Measurements from ENCODE around the gene NRP2.

Gene NRP2

DNA sequence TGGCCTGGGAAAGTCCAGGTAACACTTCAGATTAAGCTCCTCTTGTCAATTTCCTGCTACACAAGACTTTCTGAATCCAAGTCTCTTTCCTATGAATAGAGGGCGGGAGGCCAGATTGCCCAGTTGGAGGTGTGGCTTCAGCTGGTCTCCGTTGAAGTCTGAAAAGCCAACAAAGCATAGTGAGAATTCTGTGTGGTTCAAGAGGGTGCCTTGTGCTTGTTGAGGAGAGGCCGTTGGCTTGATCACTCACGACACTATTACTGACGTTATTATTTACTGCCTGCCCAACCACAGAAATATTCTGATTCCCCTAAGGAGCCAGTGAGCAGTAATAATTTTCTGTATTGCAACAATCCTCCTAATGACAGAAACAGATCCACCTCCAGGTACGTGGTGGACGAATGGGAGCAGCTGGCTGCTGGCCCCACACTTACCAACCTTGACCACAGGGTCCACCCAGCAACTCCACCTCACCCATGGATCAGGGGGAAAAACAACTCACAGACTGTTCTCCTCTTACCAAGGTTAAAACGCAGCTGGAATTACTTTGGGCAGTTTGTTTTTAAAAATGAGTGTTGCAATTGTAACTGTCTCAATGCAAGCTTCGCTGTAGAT, 21.9 kb downstream of the NRP2 start:
- TF ChIP-seq, protein P1, sequence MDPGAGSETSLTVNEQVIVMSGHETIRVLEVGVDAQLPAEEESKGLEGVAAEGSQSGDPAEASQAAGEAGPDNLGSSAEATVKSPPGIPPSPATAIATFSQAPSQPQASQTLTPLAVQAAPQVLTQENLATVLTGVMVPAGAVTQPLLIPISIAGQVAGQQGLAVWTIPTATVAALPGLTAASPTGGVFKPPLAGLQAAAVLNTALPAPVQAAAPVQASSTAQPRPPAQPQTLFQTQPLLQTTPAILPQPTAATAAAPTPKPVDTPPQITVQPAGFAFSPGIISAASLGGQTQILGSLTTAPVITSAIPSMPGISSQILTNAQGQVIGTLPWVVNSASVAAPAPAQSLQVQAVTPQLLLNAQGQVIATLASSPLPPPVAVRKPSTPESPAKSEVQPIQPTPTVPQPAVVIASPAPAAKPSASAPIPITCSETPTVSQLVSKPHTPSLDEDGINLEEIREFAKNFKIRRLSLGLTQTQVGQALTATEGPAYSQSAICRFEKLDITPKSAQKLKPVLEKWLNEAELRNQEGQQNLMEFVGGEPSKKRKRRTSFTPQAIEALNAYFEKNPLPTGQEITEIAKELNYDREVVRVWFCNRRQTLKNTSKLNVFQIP (CRISPR knock-in tag; IDR thresholded peaks at IDR 0.05; ENCODE audit: borderline replicate concordance, low read depth): no peak
- TF ChIP-seq ESRRG (CRISPR knock-in tag; IDR thresholded peaks at IDR 0.05): no peak
- TF ChIP-seq ISL1 (CRISPR knock-in tag; IDR thresholded peaks at IDR 0.05): no peak
- TF ChIP-seq SNAI2 (CRISPR knock-in tag; IDR thresholded peaks at IDR 0.05): no peak
- no peak for TF ChIP-seq RARB (CRISPR knock-in tag; IDR thresholded peaks at IDR 0.05)
- no peak for TF ChIP-seq ZC3H10 (CRISPR knock-in tag; IDR thresholded peaks at IDR 0.05)
- no peak for TF ChIP-seq ZFP30 (CRISPR knock-in tag; IDR thresholded peaks at IDR 0.05)
- TF ChIP-seq ZFP3 (CRISPR knock-in tag; IDR thresholded peaks at IDR 0.05): no peak
- TF ChIP-seq CREB5 (CRISPR knock-in tag; IDR thresholded peaks at IDR 0.05; ENCODE audit: low read depth): no peak
- no peak for TF ChIP-seq ZNF565 (CRISPR knock-in tag; conservative IDR thresholded peaks at IDR 0.05; ENCODE audit: low read depth)
- no peak for TF ChIP-seq PPARA (CRISPR knock-in tag; IDR thresholded peaks at IDR 0.05; ENCODE audit: borderline replicate concordance)
- TF ChIP-seq OSR1 (CRISPR knock-in tag; IDR thresholded peaks at IDR 0.05): no peak
- TF ChIP-seq CSDC2 (CRISPR knock-in tag; IDR thresholded peaks at IDR 0.05): no peak
- no peak for TF ChIP-seq ZNF70 (CRISPR knock-in tag; IDR thresholded peaks at IDR 0.05)
- no peak for ATAC-seq

DNA sequence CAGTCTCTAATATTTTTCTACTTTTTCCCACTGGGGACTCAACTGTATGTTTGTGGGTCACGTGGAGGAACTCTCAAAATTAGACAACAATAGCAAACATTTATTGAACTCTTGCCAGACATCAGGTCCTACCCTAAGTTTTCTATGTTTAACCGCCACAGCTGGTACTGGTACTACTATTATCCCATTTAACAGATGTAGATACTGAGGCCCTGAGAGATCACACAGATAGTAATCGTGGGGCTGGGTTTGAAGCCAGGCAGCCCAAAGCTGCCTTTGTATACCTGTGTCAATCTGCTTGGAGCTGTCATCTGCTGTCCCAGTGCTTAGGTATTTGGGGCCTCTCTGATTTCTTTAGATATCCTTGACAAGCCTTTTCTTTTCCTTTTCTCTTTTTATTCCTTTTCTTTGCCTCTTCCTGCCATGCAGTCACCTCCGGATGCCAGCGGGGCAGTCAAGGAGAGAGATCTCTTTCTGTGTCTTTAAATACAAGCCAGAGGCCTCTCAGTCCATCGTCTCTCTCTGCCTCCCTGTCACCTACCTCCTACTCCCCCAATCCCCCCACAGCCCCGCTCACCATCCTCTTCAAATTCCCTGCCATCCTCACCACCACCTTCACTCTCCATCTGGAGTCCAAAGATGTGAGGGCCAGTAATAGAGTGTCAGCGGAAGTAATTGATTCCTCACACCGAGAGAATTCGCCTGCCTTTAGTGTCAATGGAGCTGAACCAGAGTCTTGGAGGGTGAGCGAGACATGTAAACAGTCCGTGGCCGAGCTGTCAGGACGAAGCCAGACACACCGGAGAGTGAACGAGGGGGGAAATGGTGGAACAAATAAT, 23.4 kb downstream of the NRP2 start:
- TF ChIP-seq ZC3H10 (CRISPR knock-in tag; IDR thresholded peaks at IDR 0.05): no peak
- no peak for TF ChIP-seq RARB (CRISPR knock-in tag; IDR thresholded peaks at IDR 0.05)
- TF ChIP-seq PATZ1 (CRISPR knock-in tag; IDR thresholded peaks at IDR 0.05; ENCODE audit: borderline replicate concordance): no peak
- no peak for TF ChIP-seq CREB5 (CRISPR knock-in tag; IDR thresholded peaks at IDR 0.05; ENCODE audit: low read depth)
- ATAC-seq: no peak

DNA sequence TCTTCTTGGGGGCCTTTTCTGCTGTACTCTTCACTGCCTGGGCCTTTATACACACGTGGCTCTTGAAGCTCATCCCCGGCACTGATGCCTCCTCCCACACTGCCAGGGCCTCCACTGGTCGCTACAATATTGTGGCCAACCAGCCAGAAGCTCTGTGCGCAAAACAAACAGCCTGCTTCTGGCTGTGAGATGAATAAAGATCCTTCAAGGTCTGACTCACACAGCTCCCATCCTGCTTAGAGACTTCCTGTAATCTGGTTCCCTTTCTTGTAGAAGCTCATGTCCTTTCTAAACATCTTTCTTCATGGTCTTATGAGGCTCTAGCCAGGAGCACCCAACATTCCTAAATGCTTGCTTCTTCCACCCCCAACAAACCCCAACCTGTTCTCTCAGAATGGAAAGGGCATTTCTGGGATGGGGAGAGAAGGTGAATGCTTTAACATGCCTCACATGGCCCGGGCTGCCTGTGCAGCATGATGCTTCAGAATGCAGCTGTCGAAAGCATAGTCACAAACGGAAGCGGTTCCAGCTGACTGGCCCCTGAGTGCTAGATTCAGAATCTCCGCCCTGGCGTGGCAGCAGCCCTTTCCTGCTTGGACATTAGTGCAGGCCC, 24.6 kb downstream of the NRP2 start:
- TF ChIP-seq CSDC2 (CRISPR knock-in tag; IDR thresholded peaks at IDR 0.05) (no peak), OSR1 (CRISPR knock-in tag; IDR thresholded peaks at IDR 0.05) (no peak), PATZ1 (CRISPR knock-in tag; IDR thresholded peaks at IDR 0.05; ENCODE audit: borderline replicate concordance) (no peak)
- peak; percentile 93 for ATAC-seq

DNA sequence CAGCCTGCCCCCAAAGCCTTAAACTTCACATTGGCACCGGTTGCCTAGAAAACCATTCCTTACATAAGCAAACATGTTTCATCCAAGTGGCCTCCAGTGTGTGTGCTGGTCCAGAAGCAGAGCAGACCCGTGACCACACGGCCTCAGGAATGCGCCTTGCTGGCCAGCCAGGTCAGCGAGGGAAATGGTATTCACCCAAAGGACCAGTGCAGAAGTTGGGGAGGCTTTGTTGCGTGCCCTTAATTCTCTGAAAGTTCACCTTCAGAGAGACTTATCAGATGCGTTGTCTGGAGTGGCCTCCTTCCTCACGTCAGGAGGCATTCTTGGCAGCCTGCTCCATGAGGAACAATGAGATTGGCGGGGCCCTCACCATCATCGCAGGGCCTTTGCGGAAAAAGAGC, 25.9 kb downstream of the NRP2 start:
- ATAC-seq: no peak; the same call in 2 of the 3 replicates
- TF ChIP-seq, protein P2, sequence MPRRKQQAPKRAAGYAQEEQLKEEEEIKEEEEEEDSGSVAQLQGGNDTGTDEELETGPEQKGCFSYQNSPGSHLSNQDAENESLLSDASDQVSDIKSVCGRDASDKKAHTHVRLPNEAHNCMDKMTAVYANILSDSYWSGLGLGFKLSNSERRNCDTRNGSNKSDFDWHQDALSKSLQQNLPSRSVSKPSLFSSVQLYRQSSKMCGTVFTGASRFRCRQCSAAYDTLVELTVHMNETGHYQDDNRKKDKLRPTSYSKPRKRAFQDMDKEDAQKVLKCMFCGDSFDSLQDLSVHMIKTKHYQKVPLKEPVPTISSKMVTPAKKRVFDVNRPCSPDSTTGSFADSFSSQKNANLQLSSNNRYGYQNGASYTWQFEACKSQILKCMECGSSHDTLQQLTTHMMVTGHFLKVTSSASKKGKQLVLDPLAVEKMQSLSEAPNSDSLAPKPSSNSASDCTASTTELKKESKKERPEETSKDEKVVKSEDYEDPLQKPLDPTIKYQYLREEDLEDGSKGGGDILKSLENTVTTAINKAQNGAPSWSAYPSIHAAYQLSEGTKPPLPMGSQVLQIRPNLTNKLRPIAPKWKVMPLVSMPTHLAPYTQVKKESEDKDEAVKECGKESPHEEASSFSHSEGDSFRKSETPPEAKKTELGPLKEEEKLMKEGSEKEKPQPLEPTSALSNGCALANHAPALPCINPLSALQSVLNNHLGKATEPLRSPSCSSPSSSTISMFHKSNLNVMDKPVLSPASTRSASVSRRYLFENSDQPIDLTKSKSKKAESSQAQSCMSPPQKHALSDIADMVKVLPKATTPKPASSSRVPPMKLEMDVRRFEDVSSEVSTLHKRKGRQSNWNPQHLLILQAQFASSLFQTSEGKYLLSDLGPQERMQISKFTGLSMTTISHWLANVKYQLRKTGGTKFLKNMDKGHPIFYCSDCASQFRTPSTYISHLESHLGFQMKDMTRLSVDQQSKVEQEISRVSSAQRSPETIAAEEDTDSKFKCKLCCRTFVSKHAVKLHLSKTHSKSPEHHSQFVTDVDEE (CRISPR knock-in tag; IDR thresholded peaks at IDR 0.05): no peak
- TF ChIP-seq PATZ1 (CRISPR knock-in tag; IDR thresholded peaks at IDR 0.05; ENCODE audit: borderline replicate concordance): no peak
- TF ChIP-seq BACH2 (CRISPR knock-in tag; IDR thresholded peaks at IDR 0.05; ENCODE audit: borderline replicate concordance): no peak
- no peak for TF ChIP-seq CREB5 (CRISPR knock-in tag; IDR thresholded peaks at IDR 0.05; ENCODE audit: low read depth)
- TF ChIP-seq OSR1 (CRISPR knock-in tag; IDR thresholded peaks at IDR 0.05): no peak
- TF ChIP-seq ZNF8 (CRISPR knock-in tag; IDR thresholded peaks at IDR 0.05): no peak
- no peak for TF ChIP-seq PPARA (CRISPR knock-in tag; IDR thresholded peaks at IDR 0.05; ENCODE audit: borderline replicate concordance)
- no peak for TF ChIP-seq ZNF70 (CRISPR knock-in tag; IDR thresholded peaks at IDR 0.05)
- no peak for TF ChIP-seq CSDC2 (CRISPR knock-in tag; IDR thresholded peaks at IDR 0.05)
